Activated T-helper 1 cell treated with anti-CD3 and anti-CD28 coated beads, Interleukin-2, amount 50 U/mL, for 16 hours (primary cell): Measurements from ENCODE around the gene MUSTN1.

ENCODE experiments used
- DNase-seq, 2 donors: peaks; one replicate each; pipeline ENCODE4 v3.0.0-alpha.2; 2020; ENCODE audit warnings: low read depth in 1 of 2, low spot score in 1 of 2

The MUSTN1 gene

GRCh38 chr3:52836471-52836845, 1.6 kb upstream of the MUSTN1 start:
- DNase-seq, result no peak

- DNase-seq, result no peak
Observed at GRCh38 chr3:52835766-52836470, 1.1 kb upstream of the MUSTN1 start.

GRCh38 chr3:52833202-52833601, 1.6 kb downstream of the MUSTN1 start:
- DNase-seq, result no peak

GRCh38 chr3:52831500-52832301, 3.1 kb downstream of the MUSTN1 start:
- no peak for DNase-seq

GRCh38 chr3:52830535-52831258, 4.1 kb downstream of the MUSTN1 start, which contains the start of gene ITIH4:
TSS of gene ITIH4 (minus strand) at chr3:52830672. CDS start at chr3:52830642, 30 bp downstream.
- DNase-seq, result no peak

GRCh38 chr3:52829906-52830463, 4.8 kb downstream of the MUSTN1 start:
- DNase-seq, result no peak

GRCh38 chr3:52829482-52829881, 5.3 kb downstream of the MUSTN1 start:
- DNase-seq, result no peak

- no peak for DNase-seq
Observed at GRCh38 chr3:52827866-52828376, 6.9 kb downstream of the MUSTN1 start.

- no peak for DNase-seq
Observed at GRCh38 chr3:52827441-52827840, 7.4 kb downstream of the MUSTN1 start.

GRCh38 chr3:52824037-52824436, 10.8 kb downstream of the MUSTN1 start:
- no peak for DNase-seq

GRCh38 chr3:52822363-52822762, 12.5 kb downstream of the MUSTN1 start:
- DNase-seq, result no peak

GRCh38 chr3:52820736-52821135, 14.1 kb downstream of the MUSTN1 start:
- no peak for DNase-seq

- DNase-seq, result no peak
Observed at GRCh38 chr3:52819936-52820335, 14.9 kb downstream of the MUSTN1 start.

- DNase-seq, result no peak
Observed at GRCh38 chr3:52817860-52818259, 17.0 kb downstream of the MUSTN1 start.

GRCh38 chr3:52817221-52817620, 17.6 kb downstream of the MUSTN1 start:
- DNase-seq, result no peak

- DNase-seq, result no peak
Observed at GRCh38 chr3:52816654-52817053, 18.2 kb downstream of the MUSTN1 start.

- DNase-seq, result no peak
Observed at GRCh38 chr3:52816199-52816598, 18.6 kb downstream of the MUSTN1 start.

- no peak for DNase-seq
Observed at GRCh38 chr3:52813810-52814209, 21.0 kb downstream of the MUSTN1 start.

- DNase-seq, result no peak
Observed at GRCh38 chr3:52811452-52812011, 23.3 kb downstream of the MUSTN1 start.

GRCh38 chr3:52810923-52811322, 23.9 kb downstream of the MUSTN1 start:
- no peak for DNase-seq
